Urinary bladder (tissue), 4 donors: ENCODE data around the gene CD19. TPM values are rescaled to one million over a fixed set of nuclear protein-coding genes. Genes with fewer than 3 reads are reported as not detected.

Source experiments
- DNase-seq: peaks from one replicate; pipeline ENCODE4 v3.0.0-alpha.2; 2015; ENCODE audit errors: extremely low spot score
- H3K27ac ChIP-seq: one replicate; pipeline ENCODE4 v1.5.1; 2013; ENCODE audit warnings: low read depth, mild to moderate bottlenecking, moderate library complexity
- H3K36me3 ChIP-seq: one replicate; pipeline ENCODE4 v1.6.1; 2013; ENCODE audit warnings: mild to moderate bottlenecking, moderate library complexity; ENCODE audit not compliant: insufficient read depth
- H3K4me1 ChIP-seq: one replicate; pipeline ENCODE4 v1.6.1; 2013; ENCODE audit warnings: mild to moderate bottlenecking, moderate library complexity; ENCODE audit not compliant: insufficient read depth
- H3K4me3 ChIP-seq: one replicate; pipeline ENCODE4 v1.5.1; 2013; ENCODE audit warnings: low read depth, low read length
- WGBS: extraction: QIAGEN DNeasy Blood & Tissue Kit; methylation state at CpG from one replicate; pipeline ENCODE4 v1.1.7; 2013; 5-methylcytosine and 5-hydroxymethylcytosine counted together
- polyA plus RNA-seq: library from polyadenylated mRNA; stranded (reverse); fragments of 200-250 nt; gene quantifications from one replicate; pipeline ENCODE4 v1.2.3, GENCODE V29; 2013
- total RNA-seq: library from RNA; depleted of rRNA; stranded (reverse); fragments of >200 nt; gene quantifications from one replicate; pipeline ENCODE4 v1.2.3, GENCODE V29; 2014
- donor health status: healthy with polysubstance abuse.
- donor health status: healthy.

CD19 gene
- total and polyA plus RNA-seq, 2 donors = 0.16 to 0.70 TPM

DNA sequence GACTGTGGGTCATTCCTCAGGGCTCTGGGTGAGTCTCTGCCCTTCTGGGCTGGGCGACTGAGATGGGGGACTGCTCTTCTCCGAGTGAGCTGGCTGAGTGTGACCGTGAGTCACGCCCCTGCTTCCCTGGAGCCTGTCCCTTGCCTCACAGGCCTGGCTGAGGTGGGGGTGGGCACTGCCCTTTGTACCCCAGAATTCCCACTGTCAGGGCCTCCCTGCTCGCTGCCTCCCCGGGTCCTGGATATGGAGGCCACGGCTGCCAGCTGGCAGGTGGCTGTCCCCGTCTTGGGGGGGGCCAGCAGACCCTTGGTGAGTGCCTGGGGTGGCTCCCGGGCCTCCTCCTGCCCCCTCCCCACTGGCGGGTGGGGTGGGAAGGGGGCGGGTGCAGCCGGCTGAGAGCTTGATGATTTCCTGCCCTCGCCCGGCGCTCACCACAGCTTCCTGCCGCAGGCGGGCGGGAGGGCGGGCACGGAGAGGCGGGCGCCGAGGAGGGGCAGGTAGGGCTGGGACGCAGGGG, 52.9 kb downstream of the CD19 start, which contains the start of gene LAT:
LAT (plus strand) TSS at position 434 of the 517 bp plus-strand sequence. CDS start 366 bp downstream, outside the sequence.
- H3K4me3 ChIP-seq = peak within 1 kb of the TSS; percentile 36
- no peak for DNase-seq
- H3K27ac ChIP-seq = no peak within 1 kb of the TSS
- no peaks in the 10 kb centered on the region for H3K4me1 ChIP-seq
- H3K36me3 ChIP-seq = peaks cover 5% of the 10 kb centered on the region
- 69% methylated on average over 24 of the region's 24 CpGs for WGBS

GRCh38 chr16:28985211-28986041, 53.7 kb downstream of the CD19 start:
- H3K27ac ChIP-seq = no peak overlapping the region
- H3K36me3 ChIP-seq = peaks cover 5% of the 10 kb centered on the region
- 85% methylated on average over 19 of the region's 19 CpGs for WGBS
- DNase-seq = no peak
- H3K4me1 ChIP-seq = no peaks in the 10 kb centered on the region
- H3K4me3 ChIP-seq = peak overlapping the region; percentile 36

DNA sequence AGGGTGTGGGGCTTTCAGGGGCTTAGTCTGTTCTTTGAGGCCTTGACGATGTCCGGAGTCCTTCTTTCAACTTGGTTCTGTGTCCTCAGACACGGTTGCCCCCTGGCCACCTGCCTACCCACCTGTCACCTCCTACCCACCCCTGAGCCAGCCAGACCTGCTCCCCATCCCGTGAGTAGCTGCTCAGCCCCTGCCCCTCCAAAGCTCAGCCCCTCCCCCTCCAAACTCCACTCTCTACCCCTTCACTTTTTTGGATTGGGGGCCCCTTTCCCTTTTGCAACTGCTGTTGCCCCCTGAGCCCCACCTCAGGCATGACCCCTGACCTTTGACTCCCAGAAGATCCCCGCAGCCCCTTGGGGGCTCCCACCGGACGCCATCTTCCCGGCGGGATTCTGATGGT, 54.3 kb downstream of the CD19 start:
- no peaks in the 10 kb centered on the region for H3K4me1 ChIP-seq
- 89% methylated on average over 9 of the region's 9 CpGs for WGBS
- H3K36me3 ChIP-seq = peaks cover 5% of the 10 kb centered on the region
- DNase-seq = no peak
- peak overlapping the region; percentile 36 for H3K4me3 ChIP-seq
- H3K27ac ChIP-seq = no peak overlapping the region

- Histone ChIP-seq H3K4me1 (no peaks in the 10 kb centered on the region), H3K4me3 (no peak overlapping the region), H3K36me3 (peaks cover 5% of the 10 kb centered on the region), H3K27ac (no peak overlapping the region)
- no peak for DNase-seq
- WGBS = 94% methylated on average over 13 of the region's 13 CpGs
These were observed 54.7 kb downstream of the CD19 start for GRCh38 chr16:28986492-28986891.

- Histone ChIP-seq H3K27ac (no peak overlapping the region), H3K4me1 (no peaks in the 10 kb centered on the region), H3K36me3 (peaks cover 5% of the 10 kb centered on the region), H3K4me3 (no peak overlapping the region)
- WGBS = 92% methylated on average over 4 of the region's 4 CpGs
- DNase-seq = no peak
These were observed 55.5 kb downstream of the CD19 start for GRCh38 chr16:28987170-28987853.

Other genes with a start within 250 kb of the CD19 start
- gene EIF3C, start 220.5 kb upstream of the CD19 start, total RNA-seq = 82.3 TPM
- 323 TPM for gene EIF3C, start 220.5 kb upstream of the CD19 start, polyA plus RNA-seq
- gene NPIPB9, start 180.2 kb upstream of the CD19 start, total RNA-seq = 9.3 TPM
- 0.35 TPM for gene NPIPB9, start 180.2 kb upstream of the CD19 start, polyA plus RNA-seq
- gene ATXN2L, start 109.0 kb upstream of the CD19 start, total RNA-seq = 35.9 TPM
- gene ATXN2L, start 109.0 kb upstream of the CD19 start, polyA plus RNA-seq = 69.8 TPM
- gene TUFM, start 85.6 kb upstream of the CD19 start, total RNA-seq = 44.4 TPM
- 148 TPM for gene TUFM, start 85.6 kb upstream of the CD19 start, polyA plus RNA-seq
- 7.5 TPM for gene SH2B1, start 68.1 kb upstream of the CD19 start, total RNA-seq
- 52.8 TPM for gene SH2B1, start 68.1 kb upstream of the CD19 start, polyA plus RNA-seq
- 2.9 TPM for gene ATP2A1, start 53.5 kb upstream of the CD19 start, total RNA-seq
- gene ATP2A1, start 53.5 kb upstream of the CD19 start, polyA plus RNA-seq = 0.42 TPM
- 17.0 TPM for gene RABEP2, start 6.7 kb upstream of the CD19 start, total RNA-seq
- 23.4 TPM for gene RABEP2, start 6.7 kb upstream of the CD19 start, polyA plus RNA-seq
- gene NFATC2IP, start 19.0 kb downstream of the CD19 start, total RNA-seq = 22.2 TPM
- 25.2 TPM for gene NFATC2IP, start 19.0 kb downstream of the CD19 start, polyA plus RNA-seq
- 16.1 TPM for gene SPNS1, start 42.8 kb downstream of the CD19 start, total RNA-seq
- 37.1 TPM for gene SPNS1, start 42.8 kb downstream of the CD19 start, polyA plus RNA-seq
- gene LAT, start 53.1 kb downstream of the CD19 start, total RNA-seq = 1.0 TPM
- gene LAT, start 53.1 kb downstream of the CD19 start, polyA plus RNA-seq = 9.9 TPM